ENCODE measurements around the gene DLGAP1. TPM values are rescaled to one million over a fixed set of nuclear protein-coding genes. Genes with fewer than 3 reads are reported as not detected.

Gene DLGAP1
- total and polyA plus RNA-seq, 10 of the 15 experiments (the other 5 are each of a cell fraction or from before 2014, with no cell fraction given) = 0.23 to 27.6 (median 1.9) TPM

DNA sequence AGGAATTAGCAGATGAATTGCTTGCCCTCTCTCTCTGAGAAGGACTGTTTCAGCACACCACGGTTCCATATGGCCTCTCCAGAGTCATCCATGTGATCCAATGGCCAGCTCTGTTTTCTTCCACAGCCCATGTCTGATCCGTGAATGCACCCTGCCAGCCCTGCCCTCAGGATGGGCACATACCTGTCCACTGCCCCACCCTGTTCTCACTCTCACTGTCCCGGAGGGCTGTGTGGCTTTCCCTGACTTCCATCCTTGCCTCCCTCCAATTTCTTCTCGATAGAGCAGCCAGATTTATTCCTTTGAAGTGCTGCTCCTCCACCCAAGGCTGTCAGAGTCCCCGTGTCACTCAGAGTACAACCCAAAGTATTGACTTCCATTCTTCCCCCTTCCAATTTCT, 662.0 kb downstream of the DLGAP1 start:
- Histone ChIP-seq H3K4me2 (ENCODE audit: control insufficient read depth, insufficient read depth) (no peak overlapping the region), H4K20me1 (ENCODE audit: control insufficient read depth, insufficient read depth) (no peaks in the 10 kb centered on the region), H3K27ac (ENCODE audit: control insufficient read depth, insufficient read depth) (no peak overlapping the region), H2AFZ (ENCODE audit: control insufficient read depth, low read depth, low read length) (no peak overlapping the region), H3K36me3 (ENCODE audit: control insufficient read depth in 2 of 2, insufficient read depth in 2 of 2, low read length in 1 of 2) (no peaks in the 10 kb centered on the region), H3K9me3 (replicated peaks; ENCODE audit: control insufficient read depth, insufficient read depth, low read length) (no peaks in the 10 kb centered on the region), H3K4me1 (ENCODE audit: control insufficient read depth, insufficient read depth, low read length) (no peaks in the 10 kb centered on the region), H3K79me2 (ENCODE audit: control insufficient read depth, insufficient read depth, low read length) (no peaks in the 10 kb centered on the region), H3K4me3 (no peak overlapping the region), H3K27me3 (replicated peaks in 1 of 2; ENCODE audit: control insufficient read depth in 2 of 2, insufficient read depth in 2 of 2, low read length in 1 of 2) (no peaks in the 10 kb centered on the region), H3K9ac (ENCODE audit: control insufficient read depth, insufficient read depth, low read length) (no peak overlapping the region)
- FAIRE-seq = no peak
- BruUV-seq (replicated peaks) = no TSS peak
- ChIA-PET SMC1A (ENCODE audit: uncharacterized antibody, unreplicated experiment) (interaction anchor here (3.1 kb wide), 1 partner anchor 22 kb away, joined by 11 read pairs; no protein-coding TSS in a partner anchor), RAD21 (ENCODE audit: unreplicated experiment) (interaction anchor here (1.8 kb wide), 1 partner anchor 21 kb away, joined by 6 read pairs; no protein-coding TSS in a partner anchor), CTCF (interaction anchor here (0.8 to 2.0 kb wide), 5 partner anchors 12 to 1265 kb away, joined by 3 to 11 read pairs (median 3); no protein-coding TSS in a partner anchor), POLR2A (no interaction called here)
- TF ChIP-seq SREBF2 (IDR thresholded peaks at IDR 0.05; ENCODE audit: low read length) (no peak), ZNF384 (IDR thresholded peaks at IDR 0.05; ENCODE audit: borderline replicate concordance, low read depth, low read length) (no peak), ZSCAN29 (IDR thresholded peaks at IDR 0.05) (no peak), NR2C2 (IDR thresholded peaks at IDR 0.05; ENCODE audit: borderline replicate concordance, control insufficient read depth, insufficient read length, low read depth) (no peak), TCF3 (IDR thresholded peaks at IDR 0.05; ENCODE audit: borderline replicate concordance, insufficient read depth, low read depth, low read length) (no peak), SUZ12 (IDR thresholded peaks at IDR 0.05; ENCODE audit: unreplicated experiment) (no peak), ATF7 (IDR thresholded peaks at IDR 0.05; ENCODE audit: low read depth) (no peak), JUND (IDR thresholded peaks at IDR 0.05; ENCODE audit: low read depth, low read length) (no peak), NFXL1 (IDR thresholded peaks at IDR 0.05; ENCODE audit: borderline replicate concordance) (no peak), ZBTB33 (IDR thresholded peaks at IDR 0.05) (no peak), ZBTB40 (IDR thresholded peaks at IDR 0.05; ENCODE audit: borderline replicate concordance) (no peak), TCF7 (IDR thresholded peaks at IDR 0.05; ENCODE audit: borderline replicate concordance) (no peak), NR2C1 (IDR thresholded peaks at IDR 0.05) (no peak), POLR2AphosphoS5 (IDR thresholded peaks at IDR 0.05; ENCODE audit: low read length) (no peak)
- TF ChIP-seq, protein P1, sequence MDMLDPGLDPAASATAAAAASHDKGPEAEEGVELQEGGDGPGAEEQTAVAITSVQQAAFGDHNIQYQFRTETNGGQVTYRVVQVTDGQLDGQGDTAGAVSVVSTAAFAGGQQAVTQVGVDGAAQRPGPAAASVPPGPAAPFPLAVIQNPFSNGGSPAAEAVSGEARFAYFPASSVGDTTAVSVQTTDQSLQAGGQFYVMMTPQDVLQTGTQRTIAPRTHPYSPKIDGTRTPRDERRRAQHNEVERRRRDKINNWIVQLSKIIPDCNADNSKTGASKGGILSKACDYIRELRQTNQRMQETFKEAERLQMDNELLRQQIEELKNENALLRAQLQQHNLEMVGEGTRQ (IDR thresholded peaks at IDR 0.05; ENCODE audit: borderline replicate concordance, low read depth, low read length) = no peak
- no peak for ATAC-seq
- 18% methylated on average over 5 of the region's 5 CpGs for WGBS (ENCODE audit: insufficient coverage, insufficient replicate concordance, low lambda C conversion rate, missing lambda C conversion rate)
- DNase-seq (ENCODE audit: low read depth, low spot score) = no peak
- intact Hi-C loops (cut with micrococcal nuclease; ENCODE audit: unreplicated experiment) = no loop called here
- in situ Hi-C loops (cut with MboI) = no loop called here
